Measurements from ENCODE around the gene NRSN2.

NRSN2 gene

DNA sequence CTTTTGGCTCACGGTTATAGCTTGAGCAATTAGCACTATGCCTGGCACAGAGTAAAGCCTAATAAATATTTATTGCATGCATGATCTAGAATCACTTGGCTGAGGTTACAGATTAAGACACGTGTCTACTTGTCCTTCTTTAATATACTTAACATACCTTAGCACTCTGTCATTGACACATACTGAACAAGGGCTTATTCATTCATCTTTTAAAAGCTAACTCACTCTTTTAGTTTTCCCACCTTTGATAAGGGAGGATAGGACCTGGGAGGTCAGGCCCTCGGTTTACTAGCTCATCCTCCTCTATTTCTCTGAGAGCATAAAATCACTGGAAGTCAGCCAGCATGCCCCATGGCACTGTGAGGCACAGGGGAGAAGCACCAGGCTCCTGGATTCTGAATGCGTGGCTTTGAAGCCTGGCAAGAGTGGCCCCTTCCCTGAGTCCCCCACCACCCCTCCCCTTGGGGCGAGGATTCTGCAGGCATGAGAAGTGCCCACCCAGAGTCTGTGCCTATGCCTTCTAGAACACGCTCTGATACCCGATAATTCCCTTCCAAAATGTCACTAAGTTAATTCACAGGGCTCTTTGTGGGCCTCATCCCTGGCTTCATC lies 38.4 kb upstream of the NRSN2 start:
- no peak overlapping the region for H3K27ac ChIP-seq
- TF ChIP-seq CTCF (conservative IDR thresholded peaks at IDR 0.05): no peak

DNA sequence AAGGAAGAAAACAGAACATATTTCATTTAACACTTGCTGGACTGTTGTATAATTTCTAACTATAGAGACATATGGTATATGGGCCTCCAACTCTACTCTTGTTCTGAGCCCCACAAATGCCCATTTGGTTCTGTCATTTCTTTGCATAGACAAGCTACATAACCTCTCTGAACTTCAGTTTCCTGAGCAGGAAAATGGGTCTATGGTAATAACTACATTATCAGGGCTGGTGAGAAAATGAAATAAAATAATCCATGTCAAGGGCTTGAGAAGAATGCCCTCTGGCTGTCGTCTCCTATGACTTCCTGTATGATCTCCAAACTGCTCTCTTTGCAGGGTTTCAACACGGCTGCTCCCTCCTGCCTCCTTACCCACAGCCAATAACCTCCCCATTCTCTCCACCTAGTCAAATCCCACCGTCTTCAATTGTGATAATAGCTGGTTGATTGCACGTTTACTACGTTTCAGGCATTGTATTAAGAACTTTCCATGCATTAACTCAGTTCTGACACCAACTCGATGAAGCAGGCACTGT lies 37.5 kb upstream of the NRSN2 start:
- no peak for TF ChIP-seq CTCF (conservative IDR thresholded peaks at IDR 0.05)

GRCh38 chr20:309841-310644 lies 36.9 kb upstream of the NRSN2 start:
- no peak overlapping the region for H3K27ac ChIP-seq
- no peak for TF ChIP-seq CTCF (conservative IDR thresholded peaks at IDR 0.05)

More for the DNA sequence above, 37.5 kb upstream of the NRSN2 start:
- no peak overlapping the region for H3K27ac ChIP-seq

DNA sequence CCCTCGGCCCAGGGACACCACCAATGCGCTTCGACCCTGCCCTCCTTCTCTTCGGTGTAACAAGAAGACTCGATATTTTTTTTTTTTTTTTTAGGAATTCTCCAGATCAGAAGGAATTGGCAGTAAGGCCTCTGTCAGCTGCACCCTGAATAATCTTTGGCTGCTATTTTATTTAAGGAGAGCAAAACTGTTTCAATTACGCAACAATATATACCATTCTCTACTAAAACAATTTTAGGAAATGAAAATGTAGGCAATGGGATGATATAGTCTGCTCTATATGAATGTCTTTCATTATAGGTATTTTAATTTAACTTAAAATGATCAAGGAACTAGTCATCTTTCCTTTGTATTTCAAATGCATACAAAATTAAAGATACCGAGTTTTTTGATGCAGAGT lies 36.3 kb upstream of the NRSN2 start:
- no peak for TF ChIP-seq CTCF (conservative IDR thresholded peaks at IDR 0.05)
- H3K27ac ChIP-seq: no peak overlapping the region

DNA sequence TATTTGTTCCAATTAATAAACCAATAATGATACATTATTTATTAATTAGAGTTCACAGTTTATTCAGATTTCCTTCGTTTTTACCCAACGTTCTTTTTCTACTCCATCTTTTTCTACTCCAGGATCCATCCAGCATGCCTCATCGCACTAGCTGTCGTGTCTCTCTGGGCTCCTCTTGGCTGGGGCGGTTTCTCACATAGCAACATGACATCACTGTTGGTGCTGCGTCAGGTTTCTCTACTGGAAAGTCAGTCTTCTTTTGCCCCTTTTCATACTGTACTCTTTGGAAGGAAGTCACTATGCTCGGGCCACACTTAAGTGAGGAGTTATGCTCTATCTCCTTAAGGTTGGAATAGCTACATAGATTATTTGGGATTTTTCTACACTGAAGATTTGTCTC lies 35.3 kb upstream of the NRSN2 start:
- no peak for TF ChIP-seq CTCF (conservative IDR thresholded peaks at IDR 0.05)
- H3K27ac ChIP-seq: no peak overlapping the region

DNA sequence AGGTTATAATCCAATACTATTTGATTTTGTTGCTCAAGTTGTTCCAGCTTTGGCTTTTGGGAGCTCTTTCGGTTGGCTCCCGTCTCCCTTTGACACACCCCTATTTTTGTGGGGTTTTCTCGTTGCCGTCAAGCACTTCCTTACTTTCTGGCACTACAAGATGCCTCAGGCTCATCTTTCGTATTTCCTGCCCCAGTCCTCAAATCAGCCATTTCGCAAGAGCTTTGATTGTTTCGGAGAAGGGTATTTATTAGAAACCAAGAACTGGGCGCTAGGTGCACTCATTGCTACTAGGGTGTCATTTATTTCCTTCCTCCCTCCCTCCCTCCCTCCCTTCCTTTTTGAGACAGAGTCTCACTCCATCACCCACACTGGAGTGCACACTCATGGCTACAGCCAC lies 34.8 kb upstream of the NRSN2 start:
- TF ChIP-seq CTCF (conservative IDR thresholded peaks at IDR 0.05): no peak
- no peak overlapping the region for H3K27ac ChIP-seq

- TF ChIP-seq CTCF (conservative IDR thresholded peaks at IDR 0.05): no peak
- no peak overlapping the region for H3K27ac ChIP-seq
Measured at GRCh38 chr20:312866-313265, 34.0 kb upstream of the NRSN2 start.
